Adrenal gland (tissue), 12 donors: ENCODE measurements around the gene HSP90AA1. TPM values are rescaled to one million over a fixed set of nuclear protein-coding genes. Genes with fewer than 3 reads are reported as not detected.
"Not testable (repeated sequence)": the region's sequence is repeated elsewhere in the genome, so short reads cannot be mapped to it uniquely, and the experiment has no call there.

Experiments
- DNase-seq, 7 donors: peaks; one replicate each; pipeline ENCODE4 v3.0.0-alpha.2; 2019 to 2020
- H3K27ac ChIP-seq, 5 donors: fragments of 200-600 bp; sonication (generic) in 4 of 5; 1 replicate in 3 of 5; 2 replicates in 2 of 5; pipeline versions ENCODE4 v1.5.1 to v1.8.0; 2016 to 2020; ENCODE audit warnings: mild to moderate bottlenecking in 1 of 5
- H3K27me3 ChIP-seq: fragments of 200-600 bp; 2 replicates; pipeline ENCODE4 v1.8.0; 2021
- H3K36me3 ChIP-seq, 2 donors: fragments of 200-600 bp; replicated peaks in 1 of 2; 1 replicate in 1 of 2; 2 replicates in 1 of 2; pipeline versions ENCODE4 v1.5.1 to v1.8.0; 2018 to 2022
- H3K4me1 ChIP-seq, 2 donors: fragments of 200-600 bp; replicated peaks in 1 of 2; 1 replicate in 1 of 2; 2 replicates in 1 of 2; pipeline versions ENCODE4 v1.5.1 to v1.8.0; 2018 to 2021
- H3K4me3 ChIP-seq, 4 donors: fragments of 200-600 bp; sonication (generic) in 3 of 4; one replicate each; pipeline ENCODE4 v1.5.1; 2016 to 2018
- H3K9me3 ChIP-seq, 3 donors: fragments of 200-600 bp; sonication (generic) in 1 of 3; replicated peaks in 1 of 3; 1 replicate in 2 of 3; 2 replicates in 1 of 3; pipeline versions ENCODE4 v1.5.1 to v1.8.0; 2016 to 2021
- POLR2A ChIP-seq, 2 donors: fragments of 450-650 bp; IDR thresholded peaks; one replicate each; pipeline ENCODE4 v1.6.1; 2017; ENCODE audit warnings: antibody characterized with exemption in 2 of 2, mild to moderate bottlenecking in 2 of 2, moderate library complexity in 1 of 2
- WGBS, 4 donors: extraction: QIAGEN DNeasy Blood & Tissue Kit in 2 of 4; methylation state at CpG; one replicate each; pipeline versions ENCODE4 v1.1.5 to v1.1.7; 2013 to 2017; 5-methylcytosine and 5-hydroxymethylcytosine counted together
- intact Hi-C, 2 donors: fragments of 100-400 bp; cut with DNase I; formaldehyde crosslinking; loops; one replicate each; pipeline versions ENCODE4 v1.14.1 to v1.15.0; 2022 to 2023
- polyA plus RNA-seq, 3 donors: library from polyadenylated mRNA; stranded (reverse); fragments of 200-250 nt in 2 of 3; fragments of 350-450 nt in 1 of 3; fragmentation: Illumina TruSeq in 1 of 3; extraction: RNeasy Lipid Tissue Mini Kit (QIAGEN cat#74804) in 1 of 3; gene quantifications; one replicate each; pipeline ENCODE4 v1.2.3, GENCODE V29; 2013 to 2014
- total RNA-seq, 9 donors: library from RNA; depleted of rRNA in 4 of 9; stranded (reverse); fragments of >200 nt in 4 of 9; fragments of 120-200 nt in 1 of 9; fragmentation: NEBNext Ultra II Directional in 1 of 9; extraction: Animal tissue kit (Norgen Biotek cat#: 25700) in 1 of 9; gene quantifications; one replicate each; pipeline versions ENCODE4 v1.1.0 to v1.2.4, GENCODE V29; 2013 to 2023
- TF ChIP-seq, protein P1 (sequence below), 6 experiments: fragments of 450-650 bp in 4 of 6; fragments of 200-600 bp in 2 of 6; sonication (generic) in 1 of 6; IDR thresholded peaks; 1 replicate in 5 of 6; 2 replicates in 1 of 6; pipeline versions ENCODE4 v1.5.1 to v1.8.0; 2016 to 2021; ENCODE audit warnings: antibody characterized with exemption in 6 of 6, mild to moderate bottlenecking in 2 of 6, moderate library complexity in 1 of 6
- donor health status: healthy with polysubstance abuse.
- donor health status: Bipolar disorder and iron deficiency.
- donor health status: DM: yes; HTN: yes; CAD: no.
- donor health status: DM: no; HTN: no; CAD: no.
- donor health status: DM: no; HTN: no; CAD: no.
- donor health status: DM: yes; HTN: yes; CAD: no.

The HSP90AA1 gene
- total and polyA plus RNA-seq, 12 donors, result 272 to 1,666 (median 406) TPM

DNA sequence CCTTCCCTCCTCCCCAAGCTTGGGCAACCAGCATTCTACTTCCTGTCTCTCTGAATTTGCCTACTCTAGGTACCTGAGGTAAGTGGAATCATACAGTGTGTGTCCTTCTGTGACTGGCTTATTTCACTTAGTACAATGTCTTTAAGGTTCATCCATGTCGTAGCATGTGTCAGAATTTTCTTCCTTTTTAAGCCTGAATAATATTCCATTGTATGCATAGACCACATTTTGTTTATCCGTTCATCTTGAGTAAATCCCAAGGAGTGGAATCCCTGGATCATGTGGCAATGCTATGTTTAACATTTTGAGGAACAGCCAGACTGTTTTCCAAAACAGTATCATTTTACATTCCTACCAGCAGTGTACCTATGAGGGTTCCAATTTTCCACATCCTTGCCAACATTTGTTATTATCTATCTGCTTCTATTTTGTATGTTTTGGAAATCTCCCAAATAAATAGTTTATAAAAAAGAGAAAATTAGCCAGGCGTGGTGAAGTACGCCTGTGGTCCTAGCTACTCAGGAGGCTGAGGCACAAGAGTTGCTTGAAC is 12.4 kb downstream of the HSP90AA1 start:
- Histone ChIP-seq H3K4me1 (no peaks in the 10 kb centered on the region), H3K27me3 (no peaks in the 10 kb centered on the region), H3K4me3 (no peak overlapping the region), H3K36me3 (peaks cover 0 to 13% of the 10 kb centered on the region in 2 donors), H3K27ac (no peak overlapping the region), H3K9me3 (no peaks in the 10 kb centered on the region)
- 78 to 96% (median 91%) methylated on average over 4 of the region's 4 CpGs for WGBS, 4 donors
- DNase-seq, result no peak
- intact Hi-C loops, result no loop called here
- TF ChIP-seq POLR2A (IDR thresholded peaks at IDR 0.05), result no peak
- TF ChIP-seq, protein P1, sequence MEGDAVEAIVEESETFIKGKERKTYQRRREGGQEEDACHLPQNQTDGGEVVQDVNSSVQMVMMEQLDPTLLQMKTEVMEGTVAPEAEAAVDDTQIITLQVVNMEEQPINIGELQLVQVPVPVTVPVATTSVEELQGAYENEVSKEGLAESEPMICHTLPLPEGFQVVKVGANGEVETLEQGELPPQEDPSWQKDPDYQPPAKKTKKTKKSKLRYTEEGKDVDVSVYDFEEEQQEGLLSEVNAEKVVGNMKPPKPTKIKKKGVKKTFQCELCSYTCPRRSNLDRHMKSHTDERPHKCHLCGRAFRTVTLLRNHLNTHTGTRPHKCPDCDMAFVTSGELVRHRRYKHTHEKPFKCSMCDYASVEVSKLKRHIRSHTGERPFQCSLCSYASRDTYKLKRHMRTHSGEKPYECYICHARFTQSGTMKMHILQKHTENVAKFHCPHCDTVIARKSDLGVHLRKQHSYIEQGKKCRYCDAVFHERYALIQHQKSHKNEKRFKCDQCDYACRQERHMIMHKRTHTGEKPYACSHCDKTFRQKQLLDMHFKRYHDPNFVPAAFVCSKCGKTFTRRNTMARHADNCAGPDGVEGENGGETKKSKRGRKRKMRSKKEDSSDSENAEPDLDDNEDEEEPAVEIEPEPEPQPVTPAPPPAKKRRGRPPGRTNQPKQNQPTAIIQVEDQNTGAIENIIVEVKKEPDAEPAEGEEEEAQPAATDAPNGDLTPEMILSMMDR (IDR thresholded peaks at IDR 0.05), result no peak

DNA sequence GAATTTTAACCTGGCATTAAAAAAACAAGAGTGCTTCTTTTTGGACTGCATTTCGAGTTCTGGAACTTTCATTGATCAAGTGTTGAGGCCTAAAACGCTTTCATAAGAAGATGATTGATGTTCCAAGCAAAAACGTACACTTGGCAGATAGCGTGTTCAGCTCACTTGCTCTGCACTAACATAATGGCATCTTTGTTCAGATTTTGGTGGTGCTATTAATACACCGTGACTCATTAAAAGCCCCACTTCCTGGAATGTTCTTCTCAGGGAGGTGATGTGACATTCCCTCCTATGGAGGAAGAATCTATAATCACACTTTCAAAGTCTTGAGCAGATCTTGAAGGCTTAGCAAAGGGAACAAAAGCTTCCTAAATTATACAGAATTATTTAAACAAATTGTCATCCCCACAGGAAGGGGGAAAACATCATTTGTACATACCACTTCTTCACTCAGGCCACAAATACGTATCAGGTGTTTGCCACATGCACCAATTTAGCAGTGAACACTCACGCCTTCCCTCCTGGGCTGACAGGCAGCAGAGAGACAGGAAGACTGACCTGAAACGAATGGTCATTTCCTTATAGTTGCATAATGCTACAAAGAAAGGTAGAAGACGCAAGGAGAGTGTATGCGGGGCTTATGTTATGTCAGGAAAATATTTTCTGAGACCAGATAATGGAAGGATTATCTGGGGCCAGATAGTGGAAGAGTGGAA is 15.4 kb downstream of the HSP90AA1 start:
- no peaks in the 10 kb centered on the region for H3K9me3 ChIP-seq
- no peak overlapping the region for H3K4me3 ChIP-seq
- H3K36me3 ChIP-seq, result no peaks in the 10 kb centered on the region
- intact Hi-C loops, result no loop called here
- H3K27ac ChIP-seq, result no peak overlapping the region
- 69 to 76% (median 74%) methylated on average over 10 of the region's 10 CpGs for WGBS, 4 donors
- TF ChIP-seq POLR2A (IDR thresholded peaks at IDR 0.05), result no peak
- TF ChIP-seq, protein P1 (IDR thresholded peaks at IDR 0.05), result no peak
- DNase-seq, result no peak
- H3K4me1 ChIP-seq, result no peaks in the 10 kb centered on the region
- H3K27me3 ChIP-seq, result no peaks in the 10 kb centered on the region

DNA sequence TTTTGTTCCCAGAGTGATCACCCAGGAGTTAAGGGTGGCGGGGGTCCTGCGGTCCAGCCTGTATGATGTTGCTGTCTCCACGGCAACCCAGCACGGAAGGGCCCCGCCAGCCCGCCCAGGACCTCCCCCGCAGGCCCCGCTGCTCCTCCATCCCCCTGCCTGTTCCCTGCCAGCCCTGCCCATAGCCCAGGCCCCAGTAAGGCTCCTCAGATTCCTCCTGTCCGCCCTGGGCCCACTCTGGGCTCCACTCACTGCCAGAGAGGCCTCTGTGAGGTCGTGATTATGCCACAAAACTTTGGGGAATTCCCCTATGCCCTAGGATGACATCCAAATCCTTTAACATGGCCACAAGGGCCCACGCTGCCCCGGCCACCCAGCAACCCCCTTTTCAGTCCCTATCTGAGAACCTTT is 20.8 kb downstream of the HSP90AA1 start:
- Histone ChIP-seq H3K9me3 (no peaks in the 10 kb centered on the region), H3K36me3 (no peaks in the 10 kb centered on the region), H3K4me1 (peaks cover 0 to 11% of the 10 kb centered on the region in 2 donors), H3K27me3 (no peaks in the 10 kb centered on the region), H3K27ac (no peak overlapping the region), H3K4me3 (no peak overlapping the region)
- TF ChIP-seq, protein P1 (IDR thresholded peaks at IDR 0.05), result no peak
- TF ChIP-seq POLR2A (IDR thresholded peaks at IDR 0.05), result no peak
- intact Hi-C loops, result no loop called here
- no peak for DNase-seq
- 86 to 93% (median 89%) methylated on average over 4 to 12 of the region's 12 CpGs for WGBS, 4 donors

DNA sequence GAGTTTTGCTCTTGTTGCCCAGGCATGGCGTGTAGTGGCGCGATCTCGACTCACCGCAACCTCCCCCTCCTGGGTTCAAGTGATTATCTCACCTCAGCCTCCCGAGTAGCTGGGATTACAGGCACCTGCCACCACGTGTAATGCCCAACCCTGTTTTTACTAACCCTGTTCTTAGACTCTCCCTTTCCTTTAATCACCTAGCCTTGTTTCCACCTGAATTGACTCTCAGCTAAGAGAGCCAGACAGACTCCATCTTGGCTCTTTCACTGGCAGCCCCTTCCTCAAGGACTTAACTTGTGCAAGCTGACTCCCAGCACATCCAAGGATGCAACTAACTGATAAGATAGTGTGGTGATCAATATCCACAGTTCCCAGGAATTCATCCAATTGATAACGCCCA is 22.3 kb downstream of the HSP90AA1 start:
- H3K9me3 ChIP-seq, DNase-seq, H3K27ac ChIP-seq, H3K36me3 ChIP-seq, H3K4me3 ChIP-seq, H3K27me3 ChIP-seq: not testable (repeated sequence)
- H3K4me1 ChIP-seq, result peaks cover 0 to 11% of the 10 kb centered on the region in 2 donors
- WGBS, 4 donors, result 80 to 88% (median 85%) methylated on average over 8 of the region's 8 CpGs
- intact Hi-C loops, result loop anchor here in 1 of 2 donors (5.0 kb wide), 1 partner anchor 33 kb away; no protein-coding TSS in a partner anchor
